ENCODE measurements around the gene MAGED4.
"Not testable (repeated sequence)": the region's sequence is repeated elsewhere in the genome, so short reads cannot be mapped to it uniquely, and the experiment has no call there.

MAGED4 gene, protein sequence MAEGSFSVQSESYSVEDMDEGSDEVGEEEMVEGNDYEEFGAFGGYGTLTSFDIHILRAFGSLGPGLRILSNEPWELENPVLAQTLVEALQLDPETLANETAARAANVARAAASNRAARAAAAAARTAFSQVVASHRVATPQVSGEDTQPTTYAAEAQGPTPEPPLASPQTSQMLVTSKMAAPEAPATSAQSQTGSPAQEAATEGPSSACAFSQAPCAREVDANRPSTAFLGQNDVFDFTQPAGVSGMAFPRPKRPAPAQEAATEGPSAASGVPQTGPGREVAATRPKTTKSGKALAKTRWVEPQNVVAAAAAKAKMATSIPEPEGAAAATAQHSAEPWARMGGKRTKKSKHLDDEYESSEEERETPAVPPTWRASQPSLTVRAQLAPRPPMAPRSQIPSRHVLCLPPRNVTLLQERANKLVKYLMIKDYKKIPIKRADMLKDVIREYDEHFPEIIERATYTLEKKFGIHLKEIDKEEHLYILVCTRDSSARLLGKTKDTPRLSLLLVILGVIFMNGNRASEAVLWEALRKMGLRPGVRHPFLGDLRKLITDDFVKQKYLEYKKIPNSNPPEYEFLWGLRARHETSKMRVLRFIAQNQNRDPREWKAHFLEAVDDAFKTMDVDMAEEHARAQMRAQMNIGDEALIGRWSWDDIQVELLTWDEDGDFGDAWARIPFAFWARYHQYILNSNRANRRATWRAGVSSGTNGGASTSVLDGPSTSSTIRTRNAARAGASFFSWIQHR

DNA sequence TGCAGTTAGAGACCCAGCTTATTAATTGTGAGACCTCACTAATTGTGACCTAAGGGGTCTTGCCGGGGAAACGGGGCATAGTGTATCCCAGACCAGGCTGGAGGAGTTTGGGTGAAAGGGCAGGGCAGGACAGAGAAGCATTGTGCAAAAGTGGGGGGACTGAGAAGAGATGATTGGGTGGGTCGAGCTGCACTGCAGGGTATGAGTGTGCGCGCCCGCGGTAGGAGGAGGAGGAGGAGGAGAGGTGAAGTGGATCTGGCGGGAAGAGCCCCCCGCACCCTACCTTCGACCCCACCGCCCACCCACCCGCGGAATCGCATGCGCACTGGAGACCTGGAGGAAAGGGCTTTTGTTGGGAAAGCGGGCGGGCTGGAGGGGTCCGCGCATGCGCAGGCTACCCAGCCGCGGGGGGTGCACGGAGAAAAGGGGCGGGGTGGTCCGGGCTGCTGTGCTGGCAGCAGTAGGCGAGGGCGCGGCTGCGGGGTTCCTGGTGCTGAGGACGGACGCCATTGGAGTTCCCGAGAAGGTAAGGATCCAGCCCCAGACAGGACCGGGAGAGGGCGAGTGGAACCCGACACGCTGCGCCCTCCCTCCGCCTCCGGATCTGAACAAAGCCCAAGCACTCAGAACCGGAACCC is at the start of gene MAGED4:
MAGED4 (plus strand) TSS at position 449 of the 638 bp plus-strand sequence. CDS start 1,035 bp downstream, outside the sequence.
- in situ Hi-C loops (cut with MboI; ENCODE audit: low sequenced_read_pairs): not testable (repeated sequence)

DNA sequence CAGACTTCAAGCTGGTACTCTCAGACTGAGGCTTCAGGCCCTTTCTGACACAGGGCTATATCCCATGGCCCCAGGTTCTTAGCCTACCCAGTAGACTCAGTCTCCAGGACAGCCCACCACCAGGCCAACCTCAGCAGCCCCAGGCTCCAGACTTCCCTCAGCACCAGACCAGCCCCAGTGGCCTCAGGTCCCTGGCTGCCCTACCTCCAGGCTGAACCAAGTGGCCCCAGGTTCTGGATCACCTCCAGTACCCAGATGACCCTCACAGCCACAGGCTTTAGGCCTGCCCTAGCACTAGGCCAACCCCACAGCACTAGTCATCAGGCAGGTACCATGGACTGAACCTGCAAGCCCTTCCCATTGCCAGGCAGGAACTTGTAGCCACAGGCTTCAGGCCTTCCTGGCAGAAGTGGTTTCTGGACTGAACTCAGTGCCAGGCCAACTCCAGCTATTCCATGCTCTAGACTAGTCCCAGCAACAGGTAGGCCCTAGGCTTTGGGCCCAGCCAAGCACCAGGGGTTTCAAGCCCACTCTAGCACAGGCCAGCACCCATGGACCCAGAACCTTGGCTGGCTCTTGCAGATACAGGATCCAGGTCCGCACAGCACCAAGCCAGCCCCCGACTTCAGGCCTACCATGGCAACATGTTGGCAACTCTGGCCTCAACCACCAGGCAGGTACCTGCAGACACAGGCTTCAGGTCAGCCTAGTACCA is 45.7 kb upstream of the MAGED4 start:
- in situ Hi-C loops (cut with MboI; ENCODE audit: low sequenced_read_pairs): no loop called here

DNA sequence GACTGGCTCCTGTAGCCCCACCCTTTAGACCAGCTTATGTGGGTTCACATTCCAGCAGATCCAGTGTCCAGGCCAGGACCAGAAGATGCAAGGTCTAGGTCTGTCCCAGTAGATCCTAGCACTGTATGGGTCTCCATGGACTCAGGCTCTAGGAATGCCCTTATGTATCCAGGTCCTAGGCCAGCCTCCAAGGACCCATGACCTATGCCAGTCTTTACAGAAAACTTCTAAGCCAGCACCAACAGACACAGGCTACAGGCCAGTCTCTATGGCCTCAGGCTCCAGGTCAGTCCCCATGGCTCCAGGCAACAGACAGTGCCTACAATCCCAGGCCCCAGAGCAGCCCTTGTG is 45.2 kb upstream of the MAGED4 start:
- in situ Hi-C loops (cut with MboI; ENCODE audit: low sequenced_read_pairs): no loop called here

DNA sequence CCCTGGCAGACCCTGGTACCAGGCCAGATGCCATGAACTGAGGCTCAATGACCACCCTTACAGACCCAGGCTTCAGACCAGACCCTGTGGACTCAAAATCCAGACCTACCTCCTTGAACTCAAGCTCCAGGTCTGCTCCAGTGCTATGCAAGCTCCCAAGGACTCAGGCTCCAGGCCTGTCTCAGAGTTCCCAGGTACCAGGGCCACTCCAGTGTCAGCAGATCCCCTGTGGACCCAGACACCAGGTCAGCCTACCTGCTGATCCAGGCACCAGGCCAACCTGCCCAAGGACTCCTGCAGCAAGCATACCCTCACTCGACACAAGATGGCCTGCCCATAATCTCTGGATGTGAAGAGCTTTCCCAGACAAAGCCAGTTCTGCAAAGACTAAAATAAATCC is 44.7 kb upstream of the MAGED4 start:
- in situ Hi-C loops (cut with MboI; ENCODE audit: low sequenced_read_pairs): no loop called here

DNA sequence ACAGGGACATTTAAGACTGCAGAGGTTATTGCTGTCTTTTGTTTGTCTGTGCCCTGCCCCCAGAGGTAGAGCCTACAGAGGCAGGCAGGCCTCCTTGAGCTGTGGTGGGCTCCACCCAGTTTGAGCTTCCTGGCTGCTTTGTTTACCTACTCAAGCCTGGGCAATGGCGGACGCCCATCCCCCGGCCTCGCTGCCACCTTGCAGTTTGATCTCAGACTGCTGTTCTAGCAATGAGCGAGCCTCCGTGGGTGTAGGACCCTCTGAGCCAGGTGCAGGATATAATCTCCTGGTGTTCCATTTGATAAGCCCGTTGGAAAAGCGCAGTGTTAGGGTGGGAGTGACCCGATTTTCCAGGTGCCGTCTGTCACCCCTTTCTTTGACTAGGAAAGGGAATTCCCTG is 34.0 kb upstream of the MAGED4 start:
- in situ Hi-C loops (cut with MboI; ENCODE audit: low sequenced_read_pairs): not testable (repeated sequence)

DNA sequence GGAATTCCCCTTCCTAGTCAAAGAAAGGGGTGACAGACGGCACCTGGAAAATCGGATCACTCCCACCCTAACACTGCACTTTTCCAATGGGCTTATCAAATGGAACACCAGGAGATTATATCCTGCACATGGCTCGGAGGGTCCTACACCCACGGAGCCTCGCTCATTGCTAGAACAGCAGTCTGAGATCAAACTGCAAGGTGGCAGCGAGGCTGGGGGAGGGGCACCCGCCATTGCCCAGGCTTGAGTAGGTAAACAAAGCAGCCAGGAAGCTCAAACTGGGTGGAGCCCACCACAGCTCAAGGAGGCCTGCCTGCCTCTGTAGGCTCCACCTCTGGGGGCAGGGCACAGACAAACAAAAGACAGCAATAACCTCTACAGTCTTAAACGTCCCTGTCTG is 24.5 kb upstream of the MAGED4 start:
- in situ Hi-C loops (cut with MboI; ENCODE audit: low sequenced_read_pairs): not testable (repeated sequence)

DNA sequence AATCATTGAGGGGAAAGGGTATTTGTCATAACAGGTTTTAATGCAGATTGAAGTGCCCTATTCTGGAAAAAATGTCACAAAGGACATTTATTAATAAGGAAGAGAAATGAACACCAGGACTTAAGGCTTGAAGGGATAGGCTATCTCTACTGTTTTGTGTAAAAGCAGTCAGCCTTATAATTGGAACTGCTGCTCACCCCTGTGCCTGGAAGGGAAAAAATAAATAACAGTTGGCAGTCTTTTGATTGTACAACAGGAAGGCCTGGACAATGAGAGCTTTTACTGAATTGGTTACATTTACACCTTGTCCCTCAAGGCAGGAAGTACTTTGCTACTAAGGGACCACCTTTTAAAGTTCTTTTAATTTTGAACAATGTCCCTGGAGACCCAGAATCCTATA is 17.8 kb upstream of the MAGED4 start:
- in situ Hi-C loops (cut with MboI; ENCODE audit: low sequenced_read_pairs): no loop called here

DNA sequence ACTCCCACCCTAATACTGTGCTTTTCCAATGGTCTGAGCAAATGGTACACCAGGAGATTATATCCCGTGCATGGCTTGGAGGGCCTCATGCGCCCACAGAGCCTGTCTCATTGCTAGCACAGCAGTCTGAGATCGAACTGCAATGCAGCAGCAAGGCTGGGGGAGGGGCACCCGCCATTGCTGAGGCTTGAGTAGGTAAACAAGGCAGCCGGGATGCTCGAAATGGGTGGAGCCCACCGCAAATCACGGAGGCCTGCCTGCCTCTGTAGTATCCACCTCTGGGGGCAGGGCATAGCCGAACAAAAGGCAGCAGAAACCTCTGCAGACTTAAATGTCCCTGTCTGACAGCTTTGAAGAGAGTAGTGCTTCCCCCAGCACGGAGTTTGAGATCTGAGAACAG is 13.6 kb upstream of the MAGED4 start:
- in situ Hi-C loops (cut with MboI; ENCODE audit: low sequenced_read_pairs): not testable (repeated sequence)

DNA sequence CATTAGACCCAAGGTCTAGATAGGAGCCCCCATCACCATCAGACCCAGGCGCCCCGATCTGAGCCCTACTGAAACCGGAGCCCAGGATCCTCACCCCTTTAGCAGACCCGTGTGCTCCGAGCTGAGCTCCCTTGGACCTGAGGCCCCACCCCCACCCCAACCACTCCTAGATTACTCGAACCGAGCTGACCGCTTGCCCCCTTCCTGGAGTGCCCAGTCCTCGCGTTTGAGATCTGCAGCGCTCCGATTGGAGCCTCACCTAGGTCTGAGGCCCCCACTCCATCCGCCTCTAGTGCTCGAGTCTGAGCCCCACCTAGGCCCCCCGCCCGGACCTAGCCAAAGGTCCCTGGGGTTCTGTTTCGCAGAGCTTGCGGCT is 378 bp downstream of the MAGED4 start:
- in situ Hi-C loops (cut with MboI; ENCODE audit: low sequenced_read_pairs): not testable (repeated sequence)

DNA sequence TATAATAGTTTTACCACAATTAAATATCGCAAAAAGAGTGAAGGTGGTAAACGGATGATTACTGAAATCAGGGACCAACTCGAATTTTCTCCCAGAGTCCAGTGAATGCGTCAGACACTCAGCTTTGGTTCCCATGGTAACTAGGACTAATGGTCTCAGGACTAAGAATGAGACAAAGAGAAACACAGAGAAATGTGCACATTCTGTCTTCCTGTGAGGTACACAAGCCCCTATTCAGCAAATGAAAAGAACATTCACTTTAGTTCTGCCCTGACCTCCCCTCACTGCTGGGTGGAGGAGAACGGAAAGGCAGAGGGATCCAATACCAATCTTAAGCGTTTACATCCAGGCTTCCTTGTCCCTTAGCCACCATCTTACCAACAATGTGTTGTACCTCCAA is 26.7 kb downstream of the MAGED4 start:
- in situ Hi-C loops (cut with MboI; ENCODE audit: low sequenced_read_pairs): not testable (repeated sequence)

DNA sequence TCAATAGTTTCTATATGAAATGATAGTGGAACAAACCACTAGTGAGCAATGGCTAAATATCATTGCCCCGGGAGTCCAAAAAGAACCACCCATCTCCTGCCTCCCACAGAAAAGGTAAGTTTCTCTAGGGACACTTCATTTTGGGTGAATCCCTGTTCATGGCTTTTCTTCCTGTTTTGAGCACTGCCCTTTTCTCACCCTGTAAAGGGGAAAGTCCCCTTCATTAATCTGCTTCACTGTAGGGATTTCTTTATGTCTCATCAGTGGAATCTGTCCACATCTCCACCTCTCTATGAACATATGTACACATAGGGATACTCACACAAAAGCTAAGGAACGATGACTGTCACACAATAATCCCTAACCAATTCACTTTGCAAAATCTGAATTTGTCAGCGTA is 28.6 kb downstream of the MAGED4 start:
- in situ Hi-C loops (cut with MboI; ENCODE audit: low sequenced_read_pairs): no loop called here

DNA sequence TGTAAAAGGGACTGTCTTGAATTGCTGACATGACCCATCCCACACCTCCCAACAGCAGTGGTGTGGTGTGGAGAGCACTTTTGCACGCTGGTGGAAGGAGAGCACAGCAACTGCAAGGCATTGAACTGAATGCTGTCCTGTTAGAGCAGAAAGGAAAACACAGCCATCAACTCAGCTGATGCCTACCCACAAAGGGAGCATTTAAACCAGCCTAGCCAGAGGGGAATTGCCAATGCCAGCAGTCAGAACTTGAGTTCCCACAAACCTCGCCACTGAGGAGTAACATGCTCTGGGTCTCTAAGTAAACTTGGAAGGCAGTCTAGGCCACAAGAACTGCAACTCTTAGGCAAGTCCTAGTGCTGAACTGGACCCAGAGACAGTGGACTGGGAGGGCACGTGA is 31.9 kb downstream of the MAGED4 start:
- in situ Hi-C loops (cut with MboI; ENCODE audit: low sequenced_read_pairs): no loop called here

DNA sequence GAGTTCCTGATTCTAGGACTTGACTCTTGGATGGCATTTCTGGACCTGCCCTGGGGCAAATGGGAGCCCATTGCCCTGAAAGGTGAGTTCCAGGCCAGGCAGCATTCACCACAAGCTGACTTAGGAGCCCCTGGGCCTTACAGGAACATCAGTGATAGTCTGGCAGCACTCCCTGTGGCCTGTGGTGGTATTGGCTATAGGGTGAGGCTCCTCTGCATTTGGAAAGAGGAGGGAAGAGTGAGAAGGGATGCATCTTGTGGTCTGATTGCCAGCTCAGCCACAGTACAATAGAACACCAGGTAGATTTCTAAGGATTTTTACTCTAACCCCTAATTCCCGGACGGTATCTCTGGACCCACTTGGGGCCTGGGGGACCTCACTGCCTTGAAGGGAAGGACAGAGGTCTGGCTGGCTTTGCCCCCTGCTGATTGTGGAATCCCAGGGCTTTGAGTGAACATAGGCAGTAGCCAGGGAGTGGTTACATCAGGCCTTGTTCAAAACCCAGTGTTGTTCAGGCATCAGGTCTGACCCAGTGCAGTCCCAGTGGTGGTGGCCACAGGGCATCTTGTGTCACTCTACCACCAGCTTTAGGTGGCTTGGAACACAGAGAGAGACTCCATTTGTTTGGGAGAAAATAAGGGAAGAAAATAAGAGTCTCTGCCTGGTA is 32.9 kb downstream of the MAGED4 start:
- in situ Hi-C loops (cut with MboI; ENCODE audit: low sequenced_read_pairs): no loop called here

DNA sequence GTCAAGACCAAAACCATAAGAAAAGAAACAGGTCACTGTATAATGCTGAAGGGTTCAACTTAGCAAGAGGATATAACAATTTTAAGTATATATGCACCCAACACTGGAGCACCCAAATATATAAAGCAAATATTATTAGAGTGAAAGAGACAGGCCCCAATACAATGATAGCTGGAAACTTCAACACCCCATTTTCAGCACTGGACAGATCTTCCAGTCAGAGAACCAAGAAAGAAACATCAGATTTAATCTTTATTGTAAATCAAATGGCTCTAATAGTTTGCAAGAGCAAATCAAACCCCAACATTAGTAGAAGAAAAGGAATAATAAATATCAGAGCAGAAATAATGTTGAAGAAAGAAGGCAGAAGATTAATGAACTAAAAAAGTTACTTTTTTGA is 36.2 kb downstream of the MAGED4 start:
- in situ Hi-C loops (cut with MboI; ENCODE audit: low sequenced_read_pairs): no loop called here

Measured in hTERT RPE-1 (cell line).